Prostate gland (tissue), 2 donors: Measurements from ENCODE around the gene COG4.

ENCODE experiments used
- CTCF ChIP-seq, 4 experiments: fragments of 200-600 bp in 2 of 4; fragments of 450-650 bp in 2 of 4; sonication (generic) in 2 of 4; IDR thresholded peaks; 1 replicate in 3 of 4; 2 replicates in 1 of 4; pipeline ENCODE4 v1.5.1; 2016 to 2019; ENCODE audit warnings: antibody characterized with exemption in 4 of 4, mild to moderate bottlenecking in 2 of 4, moderate library complexity in 2 of 4
- POLR2AphosphoS5 ChIP-seq: sonication (generic); formaldehyde crosslinking; IDR thresholded peaks from one replicate; pipeline ENCODE4 v1.6.1; 2017; ENCODE audit warnings: antibody characterized with exemption

- no peak for TF ChIP-seq CTCF (IDR thresholded peaks at IDR 0.05)
- no peak for TF ChIP-seq POLR2AphosphoS5
These were observed 44.4 kb downstream of the COG4 start for GRCh38 chr16:70478912-70479341.
